ENCODE results near the gene CPED1. TPM values are rescaled to one million over a fixed set of nuclear protein-coding genes. Genes with fewer than 3 reads are reported as not detected.

CPED1 gene
- total and polyA plus RNA-seq, 10 of the 15 experiments (the other 5 are each of a cell fraction or from before 2014, with no cell fraction given), result 0.01 to 0.77 (median 0.10) TPM; not detected in 1

- ATAC-seq, result no peak
- ChIA-PET POLR2A (interaction anchor here (0.5 kb wide), 1 partner anchor 1472 kb away, joined by 6 read pairs; no protein-coding TSS in a partner anchor), CTCF (interaction anchor here (1.5 to 3.2 kb wide), 3 partner anchors 117 to 889 kb away, joined by 3 to 8 read pairs (median 7); partner anchors contain the start of gene CPED1), RAD21 (ENCODE audit: unreplicated experiment) (interaction anchor here (2.1 kb wide), 1 partner anchor 116 kb away, joined by 7 read pairs; the partner anchor contains the start of gene CPED1), SMC1A (ENCODE audit: uncharacterized antibody, unreplicated experiment) (interaction anchor here (1.7 kb wide), 1 partner anchor 116 kb away, joined by 4 read pairs; no protein-coding TSS in a partner anchor)
- BruUV-seq (replicated peaks), result no TSS peak
- intact Hi-C loops (cut with micrococcal nuclease; ENCODE audit: unreplicated experiment) (loop anchor here (5.0 kb wide), 1 partner anchor 118 kb away; the partner anchor contains the start of gene CPED1), in situ Hi-C loops (cut with MboI) (no loop called here)
- Histone ChIP-seq H3K9me3 (replicated peaks; ENCODE audit: control insufficient read depth, insufficient read depth, low read length) (no peaks in the 10 kb centered on the region), H2AFZ (ENCODE audit: control insufficient read depth, low read depth, low read length) (no peak overlapping the region), H3K4me1 (ENCODE audit: control insufficient read depth, insufficient read depth, low read length) (no peaks in the 10 kb centered on the region), H3K36me3 (ENCODE audit: control insufficient read depth in 2 of 2, insufficient read depth in 2 of 2, low read length in 1 of 2) (no peaks in the 10 kb centered on the region), H3K27me3 (replicated peaks in 1 of 2; ENCODE audit: control insufficient read depth in 2 of 2, insufficient read depth in 2 of 2, low read length in 1 of 2) (no peaks in the 10 kb centered on the region; a peak in 1 of 4 replicates), H4K20me1 (ENCODE audit: control insufficient read depth, insufficient read depth) (no peaks in the 10 kb centered on the region), H3K79me2 (ENCODE audit: control insufficient read depth, insufficient read depth, low read length) (no peaks in the 10 kb centered on the region), H3K27ac (ENCODE audit: control insufficient read depth, insufficient read depth) (no peak overlapping the region), H3K4me2 (ENCODE audit: control insufficient read depth, insufficient read depth) (no peak overlapping the region), H3K9ac (ENCODE audit: control insufficient read depth, insufficient read depth, low read length) (no peak overlapping the region), H3K4me3 (no peak overlapping the region)
- FAIRE-seq, result no peak
- DNase-seq (ENCODE audit: low read depth, low spot score), result no peak
- TF ChIP-seq SRF (IDR thresholded peaks at IDR 0.05; ENCODE audit: low read depth in 2 of 2, low read length in 2 of 2) (no peak), SP1 (IDR thresholded peaks at IDR 0.05; ENCODE audit: low read depth, low read length) (no peak), PRDM15 (CRISPR knock-in tag; IDR thresholded peaks at IDR 0.05) (no peak), NRF1 (conservative IDR thresholded peaks at IDR 0.05; ENCODE audit: low read depth, low read length) (no peak), NFYA (IDR thresholded peaks at IDR 0.05; ENCODE audit: borderline replicate concordance, low read depth, low read length) (no peak), NFIC (IDR thresholded peaks at IDR 0.05; ENCODE audit: low read depth, low read length) (no peak), SUZ12 (IDR thresholded peaks at IDR 0.05; ENCODE audit: unreplicated experiment) (no peak), ZBTB4 (CRISPR knock-in tag; IDR thresholded peaks at IDR 0.05) (no peak), HDAC2 (IDR thresholded peaks at IDR 0.05) (no peak), BMI1 (IDR thresholded peaks at IDR 0.05; ENCODE audit: borderline replicate concordance) (no peak), STAT1 (conservative IDR thresholded peaks at IDR 0.05) (no peak), BCL11A (IDR thresholded peaks at IDR 0.05; ENCODE audit: low read depth, low read length) (no peak), IRF4 (IDR thresholded peaks at IDR 0.05; ENCODE audit: low read depth, low read length) (no peak), CHD2 (IDR thresholded peaks at IDR 0.05; ENCODE audit: borderline replicate concordance, low read depth, low read length) (no peak), USF2 (IDR thresholded peaks at IDR 0.05; ENCODE audit: borderline replicate concordance, low read depth, low read length) (no peak), BACH1 (IDR thresholded peaks at IDR 0.05; ENCODE audit: borderline replicate concordance) (no peak), CHD1 (IDR thresholded peaks at IDR 0.05; ENCODE audit: low read depth, low read length) (no peak)
- 50% methylated on average over 5 of the region's 5 CpGs for WGBS (ENCODE audit: insufficient coverage, insufficient replicate concordance, low lambda C conversion rate, missing lambda C conversion rate)
Observed at GRCh38 chr7:121105262-121105661, 116.8 kb downstream of the CPED1 start.
